ENCODE measurements around the gene TTLL1. TPM values are rescaled to one million over a fixed set of nuclear protein-coding genes. Genes with fewer than 3 reads are reported as not detected.

TTLL1 gene
- total and polyA plus RNA-seq, 2 of the 4 experiments (the other 2 are of a cell fraction), result 10.8 to 13.2 TPM

DNA sequence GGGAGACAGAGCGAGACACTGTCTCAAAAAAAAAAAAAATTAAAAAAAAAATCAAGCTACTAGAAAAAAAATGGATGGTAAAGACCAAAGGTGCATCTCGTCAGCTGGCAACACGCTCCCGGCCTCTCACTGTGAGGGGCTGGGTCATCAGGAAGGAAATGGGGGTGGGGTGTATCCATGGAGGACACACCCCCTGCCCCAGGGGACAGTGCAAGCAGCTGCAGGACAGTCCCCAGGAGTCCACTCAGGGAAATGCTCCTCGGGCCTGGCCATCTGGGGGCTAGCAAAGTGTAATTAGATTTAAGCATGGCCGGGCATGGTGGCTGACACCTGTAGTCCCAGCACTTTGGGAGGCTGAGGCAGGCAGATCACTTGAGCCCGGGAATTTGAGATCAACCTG, 23.1 kb downstream of the TTLL1 start:
- Histone ChIP-seq H2BK120ac (ENCODE audit: low read depth, low read length) (no peak overlapping the region), H3K4ac (ENCODE audit: low read depth, low read length) (no peak overlapping the region), H3K9ac (ENCODE audit: low read depth, low read length) (no peak overlapping the region), H4K5ac (ENCODE audit: low read depth, low read length) (no peak overlapping the region), H3K56ac (ENCODE audit: extremely low read depth, insufficient read depth, low read length) (no peak overlapping the region), H3K79me1 (ENCODE audit: low read depth in 1 of 2, low read length in 2 of 2) (no peaks in the 10 kb centered on the region), H2BK15ac (ENCODE audit: low read depth, low read length) (no peak overlapping the region), H2BK20ac (ENCODE audit: low read depth, low read length) (no peak overlapping the region), H3K27me3 (ENCODE audit: control insufficient read depth, insufficient read depth, low read length) (no peaks in the 10 kb centered on the region), H3K18ac (ENCODE audit: low read depth, low read length) (no peak overlapping the region), H2AK9ac (replicated peaks; ENCODE audit: low read depth, low read length, poor library complexity) (no peak overlapping the region), H2AFZ (replicated peaks; ENCODE audit: low read length, poor library complexity) (no peak overlapping the region), H3K36me3 (ENCODE audit: control insufficient read depth, insufficient read depth, low read length) (peaks cover 17% of the 10 kb centered on the region), H2BK5ac (ENCODE audit: low read depth, low read length, poor library complexity, severe bottlenecking) (no peak overlapping the region), H3K23ac (ENCODE audit: low read depth, low read length) (no peak overlapping the region), H3K4me2 (ENCODE audit: low read depth, low read length) (no peak overlapping the region), H3K4me1 (ENCODE audit: control insufficient read depth, insufficient read depth, low read length) (peaks cover 2% of the 10 kb centered on the region), H3K9me1 (ENCODE audit: insufficient read depth, low read length) (no peaks in the 10 kb centered on the region; the same call in 1 of the 2 replicates), H2AK5ac (ENCODE audit: low read depth, low read length) (no peak overlapping the region), H4K91ac (ENCODE audit: insufficient read depth, low read depth, low read length) (no peak overlapping the region), H4K8ac (ENCODE audit: low read depth in 2 of 2, low read length in 2 of 2) (no peak overlapping the region), H3K9me3 (ENCODE audit: control insufficient read depth, insufficient read depth, low read length) (no peaks in the 10 kb centered on the region), H3K14ac (replicated peaks; ENCODE audit: low read depth, low read length) (no peak overlapping the region), H4K20me1 (ENCODE audit: insufficient read depth, low read length) (peaks cover 5% of the 10 kb centered on the region; the same call in 1 of the 2 replicates), H3K4me3 (ENCODE audit: insufficient read depth, low read depth, low read length) (no peak overlapping the region), H3K27ac (ENCODE audit: insufficient read depth, low read length) (no peak overlapping the region)
- TF ChIP-seq NFE2L2 (IDR thresholded peaks at IDR 0.05; ENCODE audit: low read depth, low read length) (no peak), MAFK (IDR thresholded peaks at IDR 0.05; ENCODE audit: low read depth, low read length) (no peak), POLR2A (IDR thresholded peaks at IDR 0.05; ENCODE audit: low read depth, low read length) (no peak), CEBPB (IDR thresholded peaks at IDR 0.05; ENCODE audit: low read depth, low read length) (no peak), SMC3 (IDR thresholded peaks at IDR 0.05; ENCODE audit: low read depth, low read length) (no peak), CHD1 (IDR thresholded peaks at IDR 0.05; ENCODE audit: low read depth, low read length) (no peak), RCOR1 (IDR thresholded peaks at IDR 0.05; ENCODE audit: insufficient replicate concordance, low read length) (no peak)
- ChIA-PET CTCF (no interaction called here), POLR2A (ENCODE audit: unreplicated experiment) (no interaction called here)
- no peak for DNase-seq
- dilution Hi-C loops (cut with HindIII; ENCODE audit: low sequenced_read_pairs, unreplicated experiment) (no loop called here), intact Hi-C loops (cut with micrococcal nuclease) (no loop called here), in situ Hi-C loops (cut with MboI; ENCODE audit: low sequenced_read_pairs) (no loop called here)
- 96% methylated on average over 4 of the region's 7 CpGs; no CpG with 5 or more reads in 1 of the 2 experiments for WGBS, 2 experiments (ENCODE audit: extremely low coverage in 2 of 2, insufficient read length in 1 of 2)
- BruUV-seq (replicated peaks), result no TSS peak
- no peak for ATAC-seq (ENCODE audit: low read depth)
